NCI-H2107 (cell line): ENCODE measurements around the gene CCDC9B.

Source experiments
- DNase-seq: peaks from one replicate; lab custom pipeline; 2025; lab: John Stamatoyannopoulos, UW

CCDC9B gene

DNA sequence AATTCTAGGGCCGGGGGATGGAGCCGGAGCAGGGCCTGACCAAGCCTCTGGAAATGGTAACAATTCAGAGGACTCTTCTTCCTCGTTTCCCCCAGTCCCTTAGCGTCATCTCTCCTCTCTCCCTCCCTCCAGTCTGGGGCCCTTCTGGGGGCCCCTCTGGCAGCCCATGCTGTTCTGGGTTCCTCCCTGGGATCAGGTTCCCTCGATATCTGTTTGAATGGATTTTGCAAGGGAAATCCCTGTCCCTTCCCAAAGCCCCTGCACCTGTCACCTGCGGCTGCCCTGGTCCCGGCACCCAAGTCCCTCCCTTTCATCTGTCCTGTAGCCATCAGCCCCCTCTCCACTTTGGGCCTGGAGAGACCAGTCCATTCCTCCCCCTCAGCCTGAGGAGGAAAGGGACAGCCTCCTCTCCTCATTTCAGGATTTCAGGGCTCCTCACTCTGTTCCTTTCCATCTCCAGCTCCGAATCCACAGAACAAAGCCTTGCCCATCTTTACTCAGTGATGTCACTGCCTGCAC is 31.3 kb downstream of the CCDC9B start:
- no peak for DNase-seq

DNA sequence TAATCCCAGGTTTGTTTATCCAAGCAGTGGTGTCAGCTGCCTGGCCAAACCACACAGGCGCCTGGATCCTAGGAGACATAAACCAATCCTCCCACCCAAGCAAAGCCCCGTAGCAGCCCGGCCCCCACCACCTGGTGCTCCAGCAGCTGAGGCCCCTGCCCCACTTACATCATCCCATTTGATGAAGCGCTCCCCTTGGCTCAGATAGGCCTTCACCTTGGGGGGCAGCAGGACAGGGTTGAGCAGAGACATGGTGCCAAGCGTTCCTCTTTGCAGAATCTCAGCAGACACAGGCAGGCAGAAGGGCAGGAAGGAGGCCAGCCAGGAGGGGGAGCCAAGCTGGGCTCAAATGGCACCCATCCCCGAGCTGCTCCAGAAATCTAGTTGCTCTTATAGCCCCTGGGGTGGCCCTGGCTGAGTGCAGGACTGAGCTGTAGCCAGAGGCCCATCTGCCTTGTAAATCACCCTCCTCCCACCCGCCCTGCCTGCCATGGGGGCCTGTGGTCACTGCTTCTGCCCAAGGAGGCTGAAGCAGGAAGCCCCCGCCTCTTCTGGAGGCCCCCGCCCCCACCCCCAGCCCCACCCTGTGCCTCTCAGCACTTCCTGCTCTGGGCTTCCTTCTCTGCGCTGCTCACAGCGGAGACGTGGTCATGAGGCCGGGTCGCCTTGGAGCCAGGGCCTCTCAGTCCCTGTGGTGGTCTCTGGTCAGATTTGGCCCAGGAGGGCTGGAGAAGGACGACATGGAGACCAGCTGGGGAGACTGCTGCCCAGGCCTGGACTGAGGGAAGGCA is 33.1 kb downstream of the CCDC9B start, which contains the start of gene PLCB2:
Gene PLCB2, minus strand, starts transcription at position 515 of the 791 bp plus-strand sequence. Its CDS starts 263 bp downstream, at position 252.
- no peak for DNase-seq

DNA sequence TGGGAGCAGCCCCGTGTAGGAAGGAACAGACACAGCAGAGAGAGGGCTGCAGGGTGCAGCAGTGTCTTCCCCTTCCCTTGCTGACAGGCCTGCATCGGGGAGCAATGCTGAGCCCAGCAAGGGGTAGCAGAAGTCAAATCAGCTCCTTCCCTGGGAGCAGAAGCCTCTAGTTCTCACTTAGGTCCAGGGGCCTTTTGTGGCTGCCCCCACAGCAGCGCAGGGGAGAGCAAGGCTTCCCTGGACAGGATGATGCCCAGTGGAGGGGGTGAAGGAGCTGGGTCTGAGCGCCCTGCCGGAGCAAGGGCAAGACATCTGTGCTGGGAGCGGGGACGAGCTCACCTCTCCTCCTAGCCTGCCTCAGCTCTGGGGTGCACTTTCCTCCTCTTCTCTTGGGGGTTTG is 33.8 kb downstream of the CCDC9B start:
- DNase-seq = no peak

DNA sequence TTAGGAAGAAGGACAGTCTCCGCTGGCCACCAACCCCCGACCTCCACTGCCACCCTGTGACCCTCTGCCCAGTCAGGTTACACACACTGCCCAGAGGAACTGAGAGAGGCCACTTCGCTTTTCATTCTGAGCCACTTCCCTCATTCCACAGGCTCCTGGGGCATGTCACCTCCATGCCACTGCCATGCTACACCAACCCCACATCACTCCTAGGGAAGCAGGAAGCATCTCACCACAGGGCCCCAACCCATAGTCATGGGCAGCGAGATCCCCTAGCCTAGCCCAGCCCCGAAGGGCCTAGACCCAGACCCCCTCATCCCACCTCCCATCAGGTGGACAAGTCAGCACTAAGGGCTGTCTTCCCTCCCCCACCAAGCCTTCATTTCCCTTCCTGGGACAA is 34.4 kb downstream of the CCDC9B start:
- DNase-seq = no peak

DNA sequence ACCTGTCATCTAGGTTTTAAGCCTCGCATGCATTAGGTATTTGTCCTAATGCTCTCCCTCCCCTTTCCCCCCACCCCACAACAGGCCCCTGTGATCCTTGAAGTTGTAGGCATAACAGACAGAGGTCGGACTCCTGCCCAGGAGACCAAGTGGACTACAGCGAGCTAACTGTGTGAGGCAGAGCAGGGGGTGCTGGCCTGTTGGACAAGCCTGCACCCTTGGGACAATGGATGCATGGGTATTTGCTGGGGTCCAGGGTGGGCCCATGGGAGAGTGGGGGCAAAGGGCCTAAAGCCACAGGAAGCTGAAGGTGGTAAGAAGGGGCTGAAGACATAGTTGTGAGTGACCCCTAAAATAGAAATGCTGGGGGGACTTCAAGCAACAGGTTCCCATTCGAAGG is 35.5 kb downstream of the CCDC9B start:
- DNase-seq = no peak

DNA sequence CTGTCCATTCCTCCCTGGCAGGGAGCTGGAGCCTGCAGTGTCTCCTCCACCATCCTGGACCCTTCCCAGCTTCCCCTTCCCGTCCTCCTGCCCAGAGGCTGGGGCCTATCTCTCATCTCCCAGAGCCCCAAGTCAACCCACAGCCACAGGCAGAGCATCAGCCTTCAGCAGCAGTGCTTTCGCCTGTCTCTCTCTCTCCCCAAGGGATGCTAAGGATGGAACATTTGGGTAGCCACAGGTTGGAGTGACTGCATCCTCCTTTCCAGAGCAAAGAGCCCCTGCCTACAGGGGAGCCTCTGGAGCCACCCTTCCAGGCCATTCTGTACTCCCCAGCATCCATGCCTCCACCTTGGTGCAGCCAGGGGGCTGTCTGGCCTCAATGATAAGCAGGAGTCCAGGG is 37.2 kb downstream of the CCDC9B start:
- DNase-seq = no peak

DNA sequence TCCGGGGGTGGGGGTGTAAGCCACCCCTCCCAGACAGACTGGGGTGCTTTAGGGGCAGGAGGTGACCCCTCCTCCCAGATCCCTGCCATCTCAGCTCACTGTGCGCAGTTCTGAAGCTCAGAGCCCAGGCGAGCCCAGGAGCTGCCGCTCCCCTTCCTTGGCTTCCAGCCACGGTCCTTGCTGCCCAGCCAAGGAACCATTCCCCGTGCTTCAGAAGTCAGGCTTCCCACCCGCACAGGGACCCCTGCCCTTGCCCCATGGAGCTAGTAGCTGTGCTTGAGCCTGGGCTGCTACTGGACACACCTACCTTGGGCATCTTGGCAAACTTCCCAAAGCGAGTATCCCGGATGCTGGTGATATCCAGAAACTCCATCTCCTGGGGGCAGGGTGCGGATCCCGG is 37.8 kb downstream of the CCDC9B start:
- no peak for DNase-seq

DNA sequence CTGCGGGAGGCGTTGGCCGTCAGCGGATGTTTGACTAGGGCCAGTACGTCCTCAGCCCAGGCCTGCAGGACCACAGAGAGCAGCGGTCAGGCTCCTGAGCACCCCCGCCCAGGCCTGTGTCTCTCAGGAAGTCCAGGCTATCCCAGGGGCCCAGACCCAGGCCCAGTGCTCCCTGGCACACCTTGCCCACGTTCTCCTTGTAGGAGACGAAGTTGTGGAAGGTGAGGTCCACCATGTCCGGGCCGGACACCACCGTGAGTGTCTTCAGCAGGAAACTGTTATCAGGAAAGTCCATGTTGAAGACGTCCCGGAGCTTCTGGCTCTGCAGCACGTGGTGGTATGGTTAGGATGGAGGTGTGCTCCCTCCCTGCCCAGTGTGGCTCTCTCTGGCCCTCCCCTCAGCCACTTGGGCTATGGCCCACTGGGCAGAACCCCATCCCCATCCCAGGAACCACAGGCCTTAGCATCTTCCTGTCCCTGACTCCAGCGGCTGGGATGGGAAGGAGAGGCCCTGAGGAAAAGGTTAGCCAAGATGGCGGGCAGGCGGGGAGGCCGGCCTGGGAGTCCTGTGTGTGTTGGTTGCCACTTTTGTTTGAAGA is 38.4 kb downstream of the CCDC9B start:
- no peak for DNase-seq

DNA sequence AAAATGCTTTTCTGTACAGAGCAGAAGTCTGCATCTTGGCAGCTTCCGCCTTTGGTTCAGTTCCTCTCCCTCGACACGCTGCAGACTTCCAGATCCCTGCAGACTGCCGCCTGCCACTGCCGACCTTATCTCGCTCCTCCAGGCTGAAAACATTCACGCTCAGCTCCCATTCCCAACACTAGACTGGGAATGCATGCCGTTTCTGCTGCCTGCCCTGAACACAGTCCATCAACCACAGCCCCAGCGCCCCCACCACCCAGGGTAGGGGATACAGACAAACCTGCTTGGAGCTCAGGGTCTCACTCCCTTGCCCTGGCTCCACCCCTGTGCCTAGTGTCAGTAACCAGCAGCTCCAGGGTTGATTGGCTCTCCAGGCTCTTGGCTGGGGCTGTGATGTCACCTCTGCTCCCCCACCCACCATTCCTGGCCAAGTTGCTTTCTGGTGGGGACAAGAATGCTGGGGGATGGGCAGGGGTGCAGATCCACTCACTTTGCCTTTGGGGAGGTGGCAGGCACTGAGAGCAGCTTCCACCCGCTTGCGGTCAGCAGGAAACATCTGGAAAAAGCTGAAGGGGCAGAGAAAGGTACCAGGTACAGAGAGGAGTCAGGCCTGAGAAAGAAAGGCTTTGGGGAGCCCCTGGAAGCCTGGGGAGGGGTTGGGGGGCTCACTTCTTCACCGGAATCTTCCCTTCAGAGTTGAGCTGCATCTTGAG is 39.1 kb downstream of the CCDC9B start:
- DNase-seq = no peak

DNA sequence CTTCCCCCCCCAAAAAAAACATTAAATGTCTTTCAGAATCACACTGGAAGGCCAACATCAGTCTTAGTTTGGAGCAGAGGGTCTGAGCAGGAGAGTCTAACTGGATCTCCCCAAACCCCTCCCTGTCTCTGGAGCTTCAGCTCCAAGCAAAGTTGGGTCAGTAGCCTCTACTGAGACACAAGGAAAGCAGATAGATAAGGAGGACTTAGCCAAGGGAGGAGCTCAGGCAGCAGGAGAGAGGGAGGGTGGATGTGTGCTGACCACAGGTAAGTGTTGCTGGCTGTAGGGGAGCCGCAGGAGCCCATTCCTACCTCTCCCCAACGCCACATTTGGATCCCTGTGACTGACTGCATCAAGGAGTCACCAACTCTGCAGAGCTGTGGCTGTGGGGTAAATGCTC is 40.0 kb downstream of the CCDC9B start:
- no peak for DNase-seq

DNA sequence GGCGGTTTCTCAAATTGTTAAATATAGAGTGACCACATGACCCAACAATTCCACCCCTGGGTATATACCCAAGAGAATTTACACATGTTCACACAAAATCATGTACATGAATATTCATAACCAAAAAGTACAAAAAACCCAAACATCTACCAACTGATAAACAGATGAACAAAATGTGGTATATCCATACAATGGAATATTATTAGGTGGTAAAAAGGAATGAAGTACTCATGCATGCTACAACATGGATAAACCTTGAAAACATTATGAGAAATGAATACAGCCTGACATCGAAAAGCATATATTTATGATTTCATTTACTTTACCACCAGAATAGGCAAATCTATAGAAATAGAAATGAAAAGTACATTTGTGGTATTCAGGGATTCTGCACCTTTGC is 40.4 kb downstream of the CCDC9B start:
- DNase-seq = no peak

DNA sequence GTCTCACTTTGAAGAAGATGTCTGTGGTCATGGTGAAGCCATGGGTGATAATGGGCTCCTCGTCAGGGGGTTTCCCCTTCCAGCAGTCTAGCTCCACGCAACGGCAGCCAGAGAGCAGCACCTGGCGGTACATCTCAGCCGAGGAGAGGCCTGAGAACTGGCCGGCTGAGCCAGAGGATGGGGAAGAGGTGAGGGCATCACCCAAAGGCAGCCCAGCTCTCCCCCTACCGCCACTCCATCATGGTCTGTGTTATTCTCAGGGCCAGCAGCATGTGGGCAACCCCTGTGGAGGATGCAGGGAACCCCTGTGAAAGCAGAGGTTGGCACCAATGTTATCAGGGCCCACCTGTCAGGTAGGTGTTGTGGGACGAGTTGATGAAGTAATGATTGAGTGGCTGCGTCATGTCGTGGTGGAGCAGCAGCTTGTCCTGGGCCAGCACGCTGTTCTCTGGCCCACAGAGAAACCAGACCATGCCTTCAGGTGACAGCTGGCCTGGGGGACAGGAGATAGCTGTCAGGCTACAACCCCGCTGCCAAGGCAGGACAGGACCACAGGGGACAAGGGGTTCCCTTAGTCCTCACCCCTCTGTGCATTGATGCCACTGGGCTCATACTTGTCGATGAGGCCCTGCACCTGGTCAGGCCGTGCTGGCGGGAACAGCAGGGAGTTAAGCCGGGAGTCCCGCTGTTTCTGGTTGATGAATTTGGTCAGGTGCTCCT is 42.4 kb downstream of the CCDC9B start:
- DNase-seq = no peak

DNA sequence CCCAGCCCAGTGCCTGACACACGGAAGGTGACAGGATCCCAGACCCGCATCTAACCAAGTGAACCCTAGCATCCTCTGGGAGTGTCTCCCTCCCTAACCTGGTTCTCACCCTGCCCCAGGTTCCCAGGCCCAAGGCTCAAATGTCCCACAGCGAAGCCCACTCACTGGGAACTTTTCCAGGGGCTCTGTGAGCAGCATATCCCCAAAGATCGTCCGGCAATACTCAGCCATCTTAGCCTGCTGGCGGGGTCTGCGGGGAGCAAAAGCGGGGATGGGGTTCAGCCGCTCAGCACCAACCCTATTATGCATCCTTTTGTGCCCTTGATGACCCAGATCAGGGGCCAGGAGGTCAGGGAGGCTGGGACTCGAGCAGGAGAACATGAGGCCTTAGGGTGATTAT is 43.4 kb downstream of the CCDC9B start:
- no peak for DNase-seq

DNA sequence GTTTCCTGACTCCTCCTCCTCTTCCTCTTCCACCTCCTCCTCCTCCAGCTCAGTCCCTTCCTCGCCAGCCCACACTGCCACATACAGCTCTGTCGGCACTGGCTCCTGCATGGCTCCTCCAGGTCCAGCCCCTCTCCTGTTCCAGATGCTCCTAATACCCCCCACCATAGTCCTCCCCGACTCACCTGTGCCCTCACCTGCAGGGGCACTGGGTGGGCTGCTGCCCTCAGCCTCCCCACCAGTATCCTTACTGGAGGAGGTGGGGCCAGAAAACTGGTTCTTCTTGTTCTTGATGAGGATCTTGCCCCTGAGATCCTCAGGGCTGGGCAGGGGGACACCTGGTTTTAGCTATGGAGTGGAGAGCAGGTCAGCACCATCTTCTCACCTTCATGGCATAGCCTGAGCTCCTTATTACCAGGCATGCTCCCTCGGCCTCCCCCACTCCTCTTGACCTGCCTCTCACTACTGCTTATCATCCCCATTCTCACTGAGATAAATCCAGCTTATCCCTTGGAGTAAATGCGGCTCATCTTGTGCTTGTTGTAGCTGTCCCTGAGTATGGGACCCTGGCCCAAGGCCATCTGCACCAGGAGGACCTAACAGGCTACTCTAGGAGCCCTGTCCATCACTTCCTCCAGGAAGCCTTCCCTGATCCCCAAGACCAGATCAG is 44.0 kb downstream of the CCDC9B start:
- DNase-seq = no peak

DNA sequence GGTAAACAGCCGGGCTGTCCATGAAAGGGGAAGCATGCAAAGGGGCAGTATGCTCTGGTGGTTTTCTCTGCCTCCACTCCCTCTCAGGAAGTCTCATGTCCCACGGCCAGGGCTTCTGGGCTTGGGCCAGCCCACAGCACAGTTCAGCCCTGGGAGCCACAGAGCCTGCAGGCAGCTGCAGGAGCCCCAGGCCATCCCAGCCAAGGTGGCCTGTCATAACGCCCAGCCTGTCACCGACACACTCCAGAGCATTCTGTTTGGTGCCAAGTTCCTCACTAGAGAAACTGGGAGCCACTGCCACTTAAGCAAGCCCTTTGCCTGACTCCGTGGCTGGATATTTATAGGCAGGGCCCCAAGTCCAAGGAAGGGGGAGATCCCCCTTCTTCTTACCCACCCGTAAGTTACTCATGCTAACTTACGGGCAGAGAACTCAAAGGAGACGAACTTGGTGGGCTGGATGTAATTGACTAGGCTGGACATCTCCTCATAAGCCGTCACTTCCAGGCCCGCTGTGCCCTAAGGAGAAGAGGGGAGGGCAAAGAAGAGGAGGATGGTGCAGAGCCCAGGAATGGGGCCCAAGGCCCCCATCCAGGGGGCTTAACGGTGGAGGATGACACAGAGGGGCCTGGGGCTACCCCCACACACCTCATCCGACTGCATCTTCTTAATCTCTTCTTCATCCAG is 44.7 kb downstream of the CCDC9B start:
- DNase-seq = no peak

DNA sequence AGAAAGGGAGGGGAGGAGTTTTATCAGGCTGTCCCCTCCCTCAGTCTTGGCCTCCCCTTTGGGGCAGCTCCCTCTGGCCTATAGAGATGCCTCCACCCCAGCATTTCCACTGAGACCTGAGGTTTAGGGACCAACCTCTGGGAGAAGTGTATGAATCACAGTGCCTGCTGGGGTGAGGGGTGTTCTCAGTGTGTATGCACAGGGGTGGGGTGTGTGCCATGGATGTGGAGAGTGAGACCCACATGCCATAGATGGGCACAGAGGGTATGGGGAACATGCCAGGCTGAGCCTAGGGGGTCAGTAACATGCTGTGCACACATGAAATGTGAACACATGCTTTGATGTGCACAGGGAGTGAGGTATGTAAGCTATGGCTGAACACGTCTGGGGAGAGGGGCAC is 45.4 kb downstream of the CCDC9B start:
- no peak for DNase-seq

DNA sequence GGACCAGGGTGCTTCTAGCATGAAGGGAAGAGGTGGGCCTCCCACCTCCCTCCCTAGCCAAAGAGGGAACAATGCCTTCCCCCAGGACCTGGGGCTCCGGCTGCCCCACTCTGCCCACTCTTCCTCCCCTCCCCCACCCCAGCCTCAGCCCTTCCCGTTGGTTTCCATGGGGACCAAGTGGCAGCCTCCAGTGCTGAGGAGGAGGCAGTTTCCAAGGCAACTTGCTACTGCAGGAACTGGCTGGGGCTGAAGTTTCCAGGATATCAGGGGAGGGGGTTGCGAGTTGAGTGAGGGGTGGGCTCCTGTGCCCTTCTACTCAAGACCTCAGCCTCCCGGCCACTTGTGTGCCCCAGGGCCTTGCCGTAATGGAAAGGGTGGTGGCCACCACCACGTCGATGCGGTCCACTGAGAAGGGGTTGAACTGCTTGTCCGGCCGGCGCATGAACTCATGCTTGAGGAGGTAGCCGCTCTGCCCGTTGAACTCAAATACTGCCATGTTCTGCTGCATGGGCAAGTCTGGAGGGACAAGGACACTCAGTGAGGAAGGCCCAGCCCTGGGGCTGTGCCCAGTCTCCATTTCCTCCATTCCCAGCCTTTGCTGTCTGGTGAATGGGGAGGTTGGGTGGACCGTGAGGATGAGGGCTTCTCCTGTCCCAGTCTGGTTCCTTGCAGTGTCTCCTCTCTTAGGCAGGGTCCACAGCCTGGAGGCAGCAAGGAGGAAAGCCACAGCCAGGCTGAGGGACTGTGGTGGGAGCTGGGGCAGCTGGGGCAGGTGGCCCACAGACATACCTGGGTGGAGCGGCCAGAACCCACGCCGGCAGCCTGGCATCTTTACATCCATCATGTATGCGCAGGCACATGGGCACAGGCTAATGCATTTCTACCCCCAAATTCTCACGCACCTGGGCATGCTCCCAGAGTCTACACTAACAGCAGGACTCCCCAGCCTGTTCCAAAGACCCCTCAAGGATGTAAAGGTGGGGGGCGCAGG is 46.5 kb downstream of the CCDC9B start:
- no peak for DNase-seq

DNA sequence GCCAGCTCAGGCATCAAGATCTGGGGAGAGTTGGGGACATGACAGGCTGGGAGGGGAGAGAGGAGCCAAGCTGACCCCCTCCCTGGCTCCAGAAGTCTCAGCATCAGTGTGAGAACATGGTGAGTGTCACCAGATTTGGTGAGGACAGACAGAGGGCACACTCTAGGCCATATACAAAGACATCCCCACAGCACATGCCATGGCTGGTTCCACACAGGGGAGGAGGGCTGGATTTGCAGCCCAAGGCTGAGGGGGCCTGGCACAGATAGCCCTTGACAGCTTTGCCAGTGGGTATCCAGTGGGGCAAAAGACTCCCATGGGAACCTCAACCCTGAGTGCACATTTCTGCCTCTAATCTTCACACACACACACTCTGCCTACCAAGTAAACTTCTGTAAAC is 47.7 kb downstream of the CCDC9B start:
- DNase-seq = no peak

DNA sequence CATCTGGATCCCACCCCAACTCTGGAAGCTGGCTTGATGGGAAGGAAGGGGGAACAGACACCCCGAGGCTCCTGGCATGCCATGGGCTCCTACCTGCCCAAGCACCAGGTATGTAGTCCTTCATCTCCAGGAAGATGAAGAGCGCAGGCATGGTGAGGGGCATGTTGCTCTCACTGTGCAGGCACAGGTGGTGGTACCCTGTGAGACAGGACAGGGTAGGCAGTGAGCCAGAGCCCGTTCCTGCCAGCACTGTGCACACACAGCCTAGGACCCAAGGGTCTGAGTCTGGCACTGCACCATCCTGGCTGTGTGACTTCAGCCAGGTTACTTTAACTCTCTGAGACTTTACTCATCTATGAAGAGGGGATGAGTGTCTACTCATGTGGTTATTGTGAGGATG is 48.5 kb downstream of the CCDC9B start:
- no peak for DNase-seq
